Right lobe of liver (tissue), 6 donors: Measurements from ENCODE around the gene LRRC42. TPM values are rescaled to one million over a fixed set of nuclear protein-coding genes. Genes with fewer than 3 reads are reported as not detected.

Experiments
- ATAC-seq, 4 donors: fragments of 200-7000 bp; cut with Tn5 transposase; one replicate each; pipeline ENCODE4 v1.9.1; 2020; ENCODE audit warnings: mild to moderate bottlenecking in 4 of 4, moderate library complexity in 4 of 4
- DNase-seq, 3 donors: peaks; one replicate each; pipeline ENCODE4 v3.0.0-alpha.2; 2020
- H3K27ac ChIP-seq, 3 donors: fragments of 200-600 bp; one replicate each; pipeline ENCODE4 v1.8.0; 2022
- H3K27me3 ChIP-seq, 2 donors: fragments of 200-600 bp; one replicate each; pipeline ENCODE4 v1.8.0; 2022
- H3K36me3 ChIP-seq, 4 donors: fragments of 200-600 bp; sonication (generic) in 1 of 4; one replicate each; pipeline versions ENCODE4 v1.5.1 to v1.8.0; 2017 to 2022; ENCODE audit warnings: control low read depth in 1 of 4
- H3K4me1 ChIP-seq, 4 donors: fragments of 200-600 bp; sonication (generic) in 1 of 4; one replicate each; pipeline versions ENCODE4 v1.5.1 to v1.8.0; 2017 to 2022; ENCODE audit warnings: control low read depth in 1 of 4
- H3K4me3 ChIP-seq, 3 donors: fragments of 200-600 bp; one replicate each; pipeline ENCODE4 v1.8.0; 2022
- H3K9me3 ChIP-seq, 4 donors: fragments of 200-600 bp; sonication (generic) in 1 of 4; one replicate each; pipeline versions ENCODE4 v1.5.1 to v1.8.0; 2017 to 2022; ENCODE audit warnings: control low read depth in 1 of 4
- POLR2A ChIP-seq: fragments of 450-650 bp; IDR thresholded peaks from one replicate; pipeline ENCODE4 v1.6.1; 2017; ENCODE audit warnings: antibody characterized with exemption, mild to moderate bottlenecking
- WGBS: methylation state at CpG from one replicate; pipeline ENCODE4 v1.1.6; 2018; ENCODE audit warnings: low coverage, low lambda C conversion rate; ENCODE audit not compliant: insufficient coverage; ENCODE audit errors: missing lambda C conversion rate; 5-methylcytosine and 5-hydroxymethylcytosine counted together
- intact Hi-C, 2 donors: fragments of 100-400 bp; cut with DNase I; formaldehyde crosslinking; loops; one replicate each; pipeline versions ENCODE4 v1.11.2 to v1.14.1; 2022
- total RNA-seq, 6 experiments: library from RNA; depleted of rRNA in 2 of 6; stranded (reverse); fragments of >200 nt in 2 of 6; fragmentation: NEBNext Ultra II Directional in 3 of 6; extraction: Animal tissue kit (Norgen Biotek cat#: 25700) in 3 of 6; gene quantifications; one replicate each; pipeline versions ENCODE4 v1.1.0 to v1.2.4, GENCODE V29; 2016 to 2023
- TF ChIP-seq, protein P1 (sequence below), 4 donors: fragments of 200-600 bp in 3 of 4; fragments of 450-650 bp in 1 of 4; IDR thresholded peaks; one replicate each; pipeline versions ENCODE4 v1.5.1 to v1.8.0; 2016 to 2022; ENCODE audit warnings: antibody characterized with exemption in 4 of 4, mild to moderate bottlenecking in 2 of 4
- donor health status: DM: no; HTN: yes; CAD: no.
- donor health status: DM: no; HTN: no; CAD: no.
- donor health status: DM: no; HTN: no; CAD: no.
- donor health status: DM: no; HTN: yes; CAD: no.
- donor health status: DM: no; HTN: yes; CAD: no.

Gene LRRC42
- total RNA-seq, 6 experiments from 2014 or later, result 9.7 to 19.9 (median 14.8) TPM

DNA sequence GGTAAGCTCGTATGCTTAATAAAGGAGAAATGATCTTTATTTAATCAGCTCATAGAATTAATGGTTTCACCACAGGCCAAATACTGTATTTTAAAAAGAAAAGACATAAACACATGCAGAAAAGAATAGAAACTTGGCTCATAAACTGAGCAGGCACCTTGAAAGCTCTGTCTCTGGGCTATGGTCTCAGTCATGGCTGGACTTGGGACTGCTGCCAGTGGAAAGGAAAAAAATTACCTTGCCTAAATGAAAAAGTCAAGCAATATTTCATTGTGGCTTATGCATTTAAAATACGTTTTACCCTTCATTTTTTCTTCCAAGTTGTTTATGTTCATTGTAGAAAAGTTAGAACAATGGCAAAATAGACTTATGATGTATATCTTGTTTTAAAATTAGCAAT, 8.0 kb downstream of the LRRC42 start:
- ATAC-seq (no peak), DNase-seq (no peak)
- Histone ChIP-seq H3K36me3 (peaks cover 0 to 11% (median 6%) of the 10 kb centered on the region in 4 donors), H3K9me3 (no peaks in the 10 kb centered on the region), H3K4me3 (no peak overlapping the region), H3K27me3 (no peaks in the 10 kb centered on the region), H3K27ac (no peak overlapping the region), H3K4me1 (peaks cover 0 to 27% (median 3%) of the 10 kb centered on the region in 4 donors)
- 77% methylated on average over 2 of the region's 2 CpGs for WGBS
- no peak for TF ChIP-seq POLR2A
- TF ChIP-seq, protein P1, sequence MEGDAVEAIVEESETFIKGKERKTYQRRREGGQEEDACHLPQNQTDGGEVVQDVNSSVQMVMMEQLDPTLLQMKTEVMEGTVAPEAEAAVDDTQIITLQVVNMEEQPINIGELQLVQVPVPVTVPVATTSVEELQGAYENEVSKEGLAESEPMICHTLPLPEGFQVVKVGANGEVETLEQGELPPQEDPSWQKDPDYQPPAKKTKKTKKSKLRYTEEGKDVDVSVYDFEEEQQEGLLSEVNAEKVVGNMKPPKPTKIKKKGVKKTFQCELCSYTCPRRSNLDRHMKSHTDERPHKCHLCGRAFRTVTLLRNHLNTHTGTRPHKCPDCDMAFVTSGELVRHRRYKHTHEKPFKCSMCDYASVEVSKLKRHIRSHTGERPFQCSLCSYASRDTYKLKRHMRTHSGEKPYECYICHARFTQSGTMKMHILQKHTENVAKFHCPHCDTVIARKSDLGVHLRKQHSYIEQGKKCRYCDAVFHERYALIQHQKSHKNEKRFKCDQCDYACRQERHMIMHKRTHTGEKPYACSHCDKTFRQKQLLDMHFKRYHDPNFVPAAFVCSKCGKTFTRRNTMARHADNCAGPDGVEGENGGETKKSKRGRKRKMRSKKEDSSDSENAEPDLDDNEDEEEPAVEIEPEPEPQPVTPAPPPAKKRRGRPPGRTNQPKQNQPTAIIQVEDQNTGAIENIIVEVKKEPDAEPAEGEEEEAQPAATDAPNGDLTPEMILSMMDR (IDR thresholded peaks at IDR 0.05), result no peak
- intact Hi-C loops, result no loop called here

DNA sequence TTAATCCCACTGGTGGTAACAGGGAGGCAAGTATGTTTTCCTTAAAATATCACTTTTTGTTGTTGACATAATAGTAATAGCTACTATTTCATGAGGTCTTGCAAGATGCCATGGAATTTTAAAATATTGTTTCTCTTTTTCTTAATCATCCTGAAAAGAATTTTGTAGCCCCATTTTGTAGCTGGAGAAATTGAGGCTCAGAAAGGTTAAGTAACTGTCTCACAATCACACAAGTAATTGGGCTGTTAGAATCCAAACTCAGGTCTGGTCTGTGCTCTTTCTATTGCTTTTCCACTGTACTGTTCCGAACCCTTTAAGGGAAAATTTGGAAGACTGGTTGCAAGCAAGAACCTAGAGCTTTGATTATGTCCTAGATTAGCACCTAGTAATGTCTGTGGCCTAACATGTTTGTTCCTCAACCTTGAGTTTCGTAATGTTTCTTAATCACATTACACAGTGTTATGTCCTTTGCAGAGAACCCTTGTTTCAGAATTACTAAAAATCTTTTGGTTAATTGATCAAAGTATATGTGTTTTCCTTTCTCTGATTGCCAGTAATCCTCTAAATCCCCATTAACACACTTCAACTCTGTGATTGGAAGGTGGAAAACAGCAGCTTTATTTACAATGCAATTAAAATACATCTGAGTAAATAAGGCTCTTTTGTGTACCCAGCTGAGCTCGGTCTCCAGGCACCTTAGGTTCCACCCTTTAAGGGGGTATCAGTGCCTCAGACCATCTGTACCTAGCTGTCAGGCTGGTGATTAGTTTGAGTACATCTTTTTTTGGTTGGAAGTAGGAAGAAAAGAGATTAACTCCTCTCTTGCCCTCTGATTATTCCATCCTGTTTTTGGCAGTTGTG, 10.4 kb downstream of the LRRC42 start:
- H3K27ac ChIP-seq, result peak overlapping the region in 2 of 3 donors; percentile 20 to 30
- intact Hi-C loops, result no loop called here
- peaks cover 0 to 24% (median 11%) of the 10 kb centered on the region in 4 donors for H3K36me3 ChIP-seq
- no peaks in the 10 kb centered on the region for H3K27me3 ChIP-seq
- DNase-seq, result no peak
- ATAC-seq, result peak; percentile 55 to 63 (median 60)
- no peaks in the 10 kb centered on the region for H3K9me3 ChIP-seq
- WGBS, result 48% methylated on average over 3 of the region's 3 CpGs
- no peak overlapping the region for H3K4me3 ChIP-seq
- H3K4me1 ChIP-seq, result peaks cover 0 to 31% (median 3%) of the 10 kb centered on the region in 4 donors
- TF ChIP-seq, protein P1 (IDR thresholded peaks at IDR 0.05), result no peak
- TF ChIP-seq POLR2A, result no peak

DNA sequence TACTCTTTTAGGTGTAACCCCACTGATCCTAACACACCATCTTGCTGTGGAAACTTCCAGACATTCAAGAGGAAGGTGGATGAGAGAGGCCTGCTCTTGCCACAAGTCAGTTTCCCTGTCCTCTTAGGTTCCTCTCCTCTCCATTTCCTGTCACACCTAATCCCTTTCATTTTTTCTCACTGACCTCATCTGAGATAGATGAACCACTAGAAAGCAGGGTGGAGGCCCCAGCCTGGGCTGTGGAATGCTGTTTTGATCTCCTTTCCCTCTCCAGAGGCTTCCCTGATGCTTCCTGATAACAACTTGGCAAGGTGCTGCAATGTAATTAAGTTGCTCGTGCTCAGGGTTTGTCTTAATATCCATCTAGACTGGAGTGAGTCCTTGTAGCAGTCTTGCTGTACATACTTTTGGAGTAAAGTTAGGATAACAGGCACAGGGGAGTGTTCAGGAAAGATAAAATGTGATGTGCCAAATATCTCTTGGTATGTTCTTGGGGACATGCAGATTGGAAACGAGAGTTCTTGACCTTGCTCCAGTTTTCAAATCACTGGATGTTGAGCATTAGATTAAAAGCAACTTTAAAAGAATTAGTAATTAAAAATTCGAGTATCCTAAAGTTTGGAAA, 11.2 kb downstream of the LRRC42 start:
- Histone ChIP-seq H3K27me3 (no peaks in the 10 kb centered on the region), H3K4me1 (peaks cover 0 to 26% (median 3%) of the 10 kb centered on the region in 4 donors), H3K4me3 (no peak overlapping the region), H3K27ac (peak overlapping the region in 2 of 3 donors; percentile 20 to 30), H3K9me3 (no peaks in the 10 kb centered on the region), H3K36me3 (peaks cover 0 to 29% (median 7%) of the 10 kb centered on the region in 4 donors)
- TF ChIP-seq, protein P1 (IDR thresholded peaks at IDR 0.05), result no peak
- no peak for TF ChIP-seq POLR2A
- DNase-seq, result no peak
- intact Hi-C loops, result no loop called here
- 55% methylated on average over 3 of the region's 3 CpGs for WGBS
- ATAC-seq, result peak in 3 of 4 donors; percentile 7 to 73 (median 9)

DNA sequence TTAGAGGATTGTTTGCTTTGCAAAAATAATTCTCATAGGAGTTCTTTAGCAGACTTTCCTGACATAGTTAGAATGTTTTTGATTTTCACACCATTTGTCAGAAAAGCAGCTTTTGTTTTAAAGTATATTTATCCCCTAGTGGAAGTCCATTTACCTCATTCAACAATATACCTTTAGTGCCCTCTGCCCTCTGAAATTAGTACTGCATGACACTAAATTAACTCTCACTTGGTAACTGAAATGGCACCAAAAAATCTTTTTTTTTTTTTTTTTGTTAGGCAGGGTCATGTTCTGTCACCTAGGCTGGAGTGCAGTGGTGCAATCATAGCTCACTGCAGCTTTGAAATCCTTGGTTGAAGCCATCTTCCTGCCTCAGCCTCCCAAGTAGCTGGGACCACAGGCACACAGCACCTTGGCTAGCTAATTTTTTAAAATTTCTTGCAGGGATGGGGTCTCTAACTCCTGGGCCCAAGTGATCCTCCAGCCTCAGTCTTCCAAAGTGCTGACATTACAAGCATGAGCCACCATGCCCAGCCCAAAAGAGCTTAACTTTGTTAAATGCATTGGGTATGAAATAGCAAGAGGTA, 13.6 kb downstream of the LRRC42 start:
- DNase-seq (no peak), ATAC-seq (peak; percentile 73 to 87 (median 79))
- intact Hi-C loops, result no loop called here
- no peak for TF ChIP-seq POLR2A
- TF ChIP-seq, protein P1 (IDR thresholded peaks at IDR 0.05), result peak; percentile 49 to 73 (median 58)
- Histone ChIP-seq H3K4me3 (no peak overlapping the region), H3K27me3 (no peaks in the 10 kb centered on the region), H3K9me3 (no peaks in the 10 kb centered on the region), H3K36me3 (peaks cover 0 to 31% (median 6%) of the 10 kb centered on the region in 4 donors), H3K4me1 (peaks cover 0 to 26% (median 3%) of the 10 kb centered on the region in 4 donors), H3K27ac (no peak overlapping the region)
